GM21786 (cell line): ENCODE measurements around the gene TAF15.

Experiments used
- ATAC-seq: cut with Tn5 transposase; IDR thresholded peaks from one replicate; pipeline ENCODE4 v1.9.1; 2021; ENCODE audit not compliant: unreplicated experiment

The TAF15 gene

DNA sequence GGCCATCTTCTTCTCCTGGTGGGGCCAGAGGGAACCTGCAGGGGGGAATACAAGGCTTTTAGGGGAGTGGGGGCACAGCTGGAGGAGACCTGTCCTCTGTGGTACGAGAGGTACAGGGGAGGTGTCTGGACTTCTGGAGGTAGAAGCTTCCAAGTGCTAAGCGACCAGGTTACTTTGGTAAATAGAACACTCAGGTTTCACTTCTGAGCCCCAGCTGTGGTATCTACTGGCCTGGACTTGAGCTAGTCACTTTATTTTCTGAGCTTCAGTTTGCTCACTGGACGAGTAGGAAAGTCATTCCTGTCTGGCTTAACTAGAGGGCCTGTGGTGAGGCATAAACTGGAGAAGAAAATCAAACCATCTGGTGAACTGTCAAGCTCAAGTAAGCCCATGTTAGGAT lies 59.5 kb downstream of the TAF15 start, which contains the start of gene HEATR9:
HEATR9 (minus strand) TSS at position 155 of the 400 bp plus-strand sequence; CDS start at position 6, 149 bp downstream.
- ATAC-seq, result no peak

GRCh38 chr17:35870906-35871819 lies 61.9 kb downstream of the TAF15 start:
- no peak for ATAC-seq

- ATAC-seq, result no peak
Measured at GRCh38 chr17:35872196-35872980, 63.1 kb downstream of the TAF15 start.

GRCh38 chr17:35875072-35875799 lies 66.0 kb downstream of the TAF15 start:
- no peak for ATAC-seq

DNA sequence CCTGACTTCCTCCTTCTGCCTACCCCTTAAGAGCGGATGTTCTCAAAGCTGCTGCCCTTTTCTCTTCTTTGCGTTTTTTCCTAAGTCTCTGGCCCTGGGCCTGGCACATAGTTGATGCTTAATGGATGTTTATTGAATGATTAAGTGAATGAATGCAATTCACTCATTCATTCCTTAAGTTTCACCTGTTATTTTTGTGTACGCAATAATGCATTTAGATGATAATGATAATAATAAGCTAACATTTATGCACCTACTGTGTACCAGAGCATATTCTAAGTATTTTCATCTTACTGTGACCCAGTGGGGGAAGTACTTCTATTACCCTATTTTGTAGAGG lies 66.5 kb downstream of the TAF15 start:
- ATAC-seq, result no peak

- no peak for ATAC-seq
Measured at GRCh38 chr17:35876534-35876933, 67.2 kb downstream of the TAF15 start.

DNA sequence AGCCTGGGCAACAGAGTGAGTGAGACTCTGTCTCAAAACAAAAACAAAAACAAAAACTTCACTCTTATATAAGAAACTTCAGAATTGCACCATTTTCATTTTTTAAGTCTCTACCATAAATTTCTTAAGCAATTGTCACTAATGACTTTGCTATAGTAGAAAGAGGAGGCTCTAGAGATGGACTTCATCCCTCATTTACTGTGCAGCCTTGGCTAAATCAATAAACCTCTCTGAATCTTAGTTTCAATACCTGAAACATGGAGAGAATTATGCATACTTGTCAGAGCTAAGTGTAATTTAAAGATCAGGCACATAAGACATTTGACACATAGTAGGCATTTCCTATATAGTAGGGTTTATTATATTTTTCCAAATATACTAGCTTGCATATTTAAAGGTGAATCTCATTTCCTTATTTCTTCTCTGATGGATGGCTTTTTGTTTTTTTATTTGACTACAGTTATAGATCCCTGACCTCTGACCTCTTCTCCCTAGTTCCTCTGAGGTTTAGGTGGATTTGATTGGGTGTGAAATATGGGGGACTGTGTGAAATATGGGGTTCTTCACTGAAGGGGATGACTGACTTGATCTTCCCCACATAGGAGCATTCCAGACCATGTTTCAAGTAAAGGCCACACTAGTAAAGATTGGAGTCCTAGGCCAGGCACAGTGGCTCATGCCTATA lies 68.2 kb downstream of the TAF15 start:
- ATAC-seq, result no peak

DNA sequence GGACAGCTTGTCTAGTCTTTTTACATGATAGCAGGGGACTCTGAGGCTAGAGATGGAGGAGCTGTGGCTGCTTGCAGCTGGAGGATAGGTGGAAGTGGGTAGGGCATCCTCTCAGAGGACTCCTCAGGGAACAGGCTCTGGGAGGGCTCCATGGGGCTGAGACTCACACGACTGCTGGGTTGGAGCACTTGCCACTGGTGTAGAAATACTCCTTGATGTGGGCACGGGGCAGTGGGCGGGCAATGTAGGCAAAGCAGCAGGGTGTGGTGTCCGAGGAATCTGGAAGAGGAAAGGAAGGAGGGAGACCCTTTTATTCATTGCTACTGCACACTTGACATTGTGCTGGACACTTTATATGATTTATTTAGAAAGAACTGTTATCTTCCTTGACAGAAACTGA lies 69.1 kb downstream of the TAF15 start:
- ATAC-seq, result no peak

- ATAC-seq, result peak; percentile 94
Measured at GRCh38 chr17:35879773-35880654, 70.7 kb downstream of the TAF15 start, which contains the start of gene CCL5. CCL5 (minus strand) TSS chr17:35880360.

DNA sequence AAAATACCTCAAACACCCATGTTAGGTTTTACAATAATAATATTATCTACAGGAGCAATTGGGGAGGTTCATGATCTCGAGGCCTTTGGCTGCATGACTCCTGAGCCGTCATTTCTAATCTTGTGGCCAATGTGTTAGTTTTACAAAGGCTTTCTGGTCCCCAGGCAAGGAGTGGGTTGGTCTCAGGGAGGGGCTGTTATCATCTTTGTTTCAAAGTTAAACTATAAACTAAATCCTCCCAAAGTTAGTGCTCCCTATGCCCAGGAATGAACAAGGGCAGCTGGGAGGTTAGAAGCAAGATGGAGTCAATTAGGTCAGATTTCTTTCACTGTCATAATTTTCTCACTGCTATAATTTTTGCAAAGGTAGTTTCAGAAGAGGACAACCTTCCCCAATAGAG lies 80.0 kb downstream of the TAF15 start:
- no peak for ATAC-seq

GRCh38 chr17:35889818-35890773 lies 80.8 kb downstream of the TAF15 start:
- no peak for ATAC-seq

DNA sequence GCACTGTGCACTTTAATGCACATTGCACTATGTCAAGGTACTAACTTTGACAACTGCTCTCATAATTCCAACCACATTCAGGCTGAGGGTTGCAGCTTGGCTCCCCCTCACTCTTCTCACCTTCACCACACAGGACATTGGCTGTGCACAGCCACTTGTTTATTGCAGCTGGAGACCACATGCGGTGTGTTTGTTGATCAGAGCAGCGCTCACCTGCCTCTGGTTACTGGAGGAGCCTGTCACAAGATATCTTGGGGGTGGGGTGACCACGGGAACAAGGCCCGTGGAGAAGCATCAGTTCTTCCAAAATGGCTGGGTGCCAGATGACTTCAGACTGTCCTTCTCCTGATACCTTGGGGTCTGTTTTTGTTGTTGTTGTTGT lies 81.5 kb downstream of the TAF15 start:
- ATAC-seq, result no peak

DNA sequence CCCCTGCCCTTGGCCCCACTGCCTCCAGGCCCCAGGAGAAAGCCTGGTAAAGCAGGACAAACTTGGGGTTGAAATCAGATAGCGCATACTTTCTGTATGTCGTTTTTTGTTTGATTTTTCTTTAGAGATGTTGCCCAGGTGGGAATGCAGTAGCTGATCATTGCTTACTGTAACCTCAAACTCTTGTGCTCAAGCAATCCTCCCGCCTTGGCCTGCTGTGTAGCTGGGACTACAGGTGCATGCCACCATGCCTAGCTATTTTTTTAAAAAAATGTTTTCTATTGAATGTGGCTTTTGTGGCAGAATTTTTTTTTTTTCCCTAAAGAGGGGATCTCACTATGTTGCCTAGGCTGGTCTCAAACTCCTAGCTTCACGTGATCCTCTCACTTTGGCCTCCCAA lies 82.0 kb downstream of the TAF15 start:
- ATAC-seq, result no peak

DNA sequence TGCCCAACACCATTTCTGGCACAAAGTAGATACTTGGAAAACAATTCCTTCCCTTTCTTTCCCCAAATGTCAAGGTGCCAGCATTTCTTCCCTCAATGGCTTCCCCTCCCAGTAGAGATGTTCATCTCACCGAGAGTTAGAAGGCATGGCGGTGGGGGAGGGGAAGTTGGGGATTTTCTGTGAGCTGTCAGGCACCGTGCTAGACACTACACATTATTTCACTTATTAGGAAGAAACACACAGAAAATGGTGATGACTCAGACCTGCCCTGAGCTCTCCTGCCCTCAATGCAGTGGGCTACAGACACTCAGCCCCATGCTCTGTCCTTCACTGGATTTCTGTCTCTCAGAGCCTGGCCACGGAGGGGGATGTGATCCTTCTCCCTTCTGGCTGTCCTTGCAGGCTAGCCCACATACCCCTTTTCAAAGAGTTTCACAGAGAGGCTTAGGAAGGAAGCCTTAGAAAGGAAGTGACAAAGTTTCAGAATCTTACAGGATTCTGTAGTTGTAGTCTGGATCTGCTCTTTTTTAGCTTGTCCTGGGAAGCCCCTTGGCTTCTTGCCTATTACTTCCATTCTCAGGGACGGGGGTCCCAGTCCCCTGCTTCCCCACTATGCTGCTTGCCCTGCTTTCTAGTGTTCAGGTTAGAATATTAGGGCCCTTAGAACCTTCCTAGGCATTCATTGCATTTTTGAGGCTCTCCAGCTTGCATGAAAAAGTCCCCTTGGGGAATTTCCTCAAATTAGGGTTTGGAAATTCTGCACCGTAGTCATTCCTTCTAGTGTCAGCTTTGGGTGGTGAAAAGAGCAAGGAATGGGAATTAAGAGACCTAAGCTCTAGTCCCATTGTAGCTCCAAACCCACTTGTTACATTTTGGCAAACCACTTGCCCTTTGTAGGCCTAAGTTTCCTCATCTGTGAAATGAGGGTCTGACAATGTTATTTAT lies 83.1 kb downstream of the TAF15 start:
- no peak for ATAC-seq

- no peak for ATAC-seq
Measured at GRCh38 chr17:35893751-35894150, 84.5 kb downstream of the TAF15 start.

GRCh38 chr17:35894206-35894605 lies 84.9 kb downstream of the TAF15 start:
- ATAC-seq, result no peak
